D721Med (cell line): ENCODE results near the gene TSC22D4.
"Not testable (repeated sequence)": the region's sequence is repeated elsewhere in the genome, so short reads cannot be mapped to it uniquely, and the experiment has no call there.

Experiments used
- DNase-seq: peaks from one replicate; pipeline ENCODE4 v3.0.0; 2011; ENCODE audit warnings: low spot score; ENCODE audit not compliant: insufficient read length
- FAIRE-seq: peaks from 2 replicates; lab custom pipeline; 2011; peaks lifted over from hg19 to GRCh38; lab: Jason Lieb, UNC
- TF ChIP-seq, protein P1 (sequence below): IDR thresholded peaks from 2 replicates; pipeline ENCODE4 v1.5.1; 2012; ENCODE audit warnings: mild to moderate bottlenecking, control low read depth; ENCODE audit not compliant: insufficient read depth; ENCODE audit errors: missing control alignments

Gene TSC22D4

DNA sequence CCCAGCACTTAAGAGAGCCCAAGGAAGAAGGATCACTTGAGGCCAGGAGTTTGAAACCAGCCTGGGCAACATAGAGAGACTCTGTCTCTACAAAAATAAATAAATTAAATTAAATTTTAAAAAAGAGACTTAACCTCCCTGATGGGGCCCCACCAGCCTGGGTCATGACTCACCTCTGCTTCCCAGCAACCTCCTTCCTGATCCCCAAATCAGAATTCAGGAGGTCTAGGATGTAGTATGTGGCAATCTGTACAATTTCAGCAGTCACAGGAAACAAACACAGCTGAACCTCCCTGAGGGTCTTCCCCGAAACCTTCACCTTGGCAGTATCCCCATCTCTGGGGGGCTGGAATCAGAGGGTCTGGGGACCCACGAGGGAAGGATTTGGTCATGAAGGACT is 33.0 kb downstream of the TSC22D4 start:
- no peak for FAIRE-seq
- TF ChIP-seq, protein P1, sequence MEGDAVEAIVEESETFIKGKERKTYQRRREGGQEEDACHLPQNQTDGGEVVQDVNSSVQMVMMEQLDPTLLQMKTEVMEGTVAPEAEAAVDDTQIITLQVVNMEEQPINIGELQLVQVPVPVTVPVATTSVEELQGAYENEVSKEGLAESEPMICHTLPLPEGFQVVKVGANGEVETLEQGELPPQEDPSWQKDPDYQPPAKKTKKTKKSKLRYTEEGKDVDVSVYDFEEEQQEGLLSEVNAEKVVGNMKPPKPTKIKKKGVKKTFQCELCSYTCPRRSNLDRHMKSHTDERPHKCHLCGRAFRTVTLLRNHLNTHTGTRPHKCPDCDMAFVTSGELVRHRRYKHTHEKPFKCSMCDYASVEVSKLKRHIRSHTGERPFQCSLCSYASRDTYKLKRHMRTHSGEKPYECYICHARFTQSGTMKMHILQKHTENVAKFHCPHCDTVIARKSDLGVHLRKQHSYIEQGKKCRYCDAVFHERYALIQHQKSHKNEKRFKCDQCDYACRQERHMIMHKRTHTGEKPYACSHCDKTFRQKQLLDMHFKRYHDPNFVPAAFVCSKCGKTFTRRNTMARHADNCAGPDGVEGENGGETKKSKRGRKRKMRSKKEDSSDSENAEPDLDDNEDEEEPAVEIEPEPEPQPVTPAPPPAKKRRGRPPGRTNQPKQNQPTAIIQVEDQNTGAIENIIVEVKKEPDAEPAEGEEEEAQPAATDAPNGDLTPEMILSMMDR: no peak
- no peak for DNase-seq

DNA sequence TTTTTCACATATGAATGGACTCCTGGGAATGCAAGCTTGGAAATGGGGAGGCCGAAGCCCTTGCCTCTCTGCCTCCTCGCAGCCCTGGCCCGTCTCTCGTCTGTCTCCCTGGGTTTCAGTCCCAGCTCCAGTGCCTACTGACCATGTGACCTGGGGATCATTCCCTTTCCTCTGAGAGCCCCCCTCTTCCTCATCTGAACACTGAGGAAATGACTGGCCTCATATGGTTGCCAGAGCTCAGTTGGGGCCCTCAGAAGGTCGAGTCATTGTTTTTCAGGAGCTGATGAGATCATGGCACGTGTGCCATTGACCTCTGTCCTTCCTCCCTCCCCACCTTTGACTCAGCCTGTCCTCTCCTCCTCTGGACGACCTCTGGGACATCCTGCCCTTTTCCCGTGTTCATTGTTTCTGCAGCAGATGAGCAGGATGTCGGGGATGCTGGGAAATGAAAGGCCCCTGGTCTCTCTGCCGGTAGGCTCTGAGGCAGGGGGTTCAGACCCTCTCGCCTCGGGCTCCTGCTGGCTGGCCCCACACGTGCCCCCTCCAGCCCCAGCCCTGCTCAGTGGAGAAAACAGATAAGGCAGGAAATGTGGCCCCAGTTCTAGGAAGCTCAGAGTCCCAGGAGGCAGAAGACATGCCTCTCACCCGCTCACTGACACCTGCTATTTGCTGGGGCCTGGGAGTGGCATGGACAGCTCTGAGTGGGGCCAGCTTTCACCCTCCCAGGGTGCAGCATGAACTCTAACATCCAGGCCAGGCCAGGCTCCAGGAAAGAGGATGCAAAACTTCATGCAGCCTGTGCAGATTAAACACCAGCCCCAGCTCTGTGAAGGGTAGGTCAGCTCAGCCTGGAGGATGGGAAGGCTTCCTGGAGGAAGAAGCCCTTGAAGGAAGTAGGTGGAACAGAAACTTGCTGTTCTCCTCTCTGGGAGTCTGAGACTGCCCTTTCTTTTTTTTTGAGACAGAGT is 34.4 kb downstream of the TSC22D4 start:
- FAIRE-seq: no peak
- TF ChIP-seq, protein P1: no peak
- DNase-seq: no peak

GRCh38 chr7:100443096-100443840 is 35.7 kb downstream of the TSC22D4 start:
- DNase-seq: no peak
- FAIRE-seq: no peak
- TF ChIP-seq, protein P1: no peak

DNA sequence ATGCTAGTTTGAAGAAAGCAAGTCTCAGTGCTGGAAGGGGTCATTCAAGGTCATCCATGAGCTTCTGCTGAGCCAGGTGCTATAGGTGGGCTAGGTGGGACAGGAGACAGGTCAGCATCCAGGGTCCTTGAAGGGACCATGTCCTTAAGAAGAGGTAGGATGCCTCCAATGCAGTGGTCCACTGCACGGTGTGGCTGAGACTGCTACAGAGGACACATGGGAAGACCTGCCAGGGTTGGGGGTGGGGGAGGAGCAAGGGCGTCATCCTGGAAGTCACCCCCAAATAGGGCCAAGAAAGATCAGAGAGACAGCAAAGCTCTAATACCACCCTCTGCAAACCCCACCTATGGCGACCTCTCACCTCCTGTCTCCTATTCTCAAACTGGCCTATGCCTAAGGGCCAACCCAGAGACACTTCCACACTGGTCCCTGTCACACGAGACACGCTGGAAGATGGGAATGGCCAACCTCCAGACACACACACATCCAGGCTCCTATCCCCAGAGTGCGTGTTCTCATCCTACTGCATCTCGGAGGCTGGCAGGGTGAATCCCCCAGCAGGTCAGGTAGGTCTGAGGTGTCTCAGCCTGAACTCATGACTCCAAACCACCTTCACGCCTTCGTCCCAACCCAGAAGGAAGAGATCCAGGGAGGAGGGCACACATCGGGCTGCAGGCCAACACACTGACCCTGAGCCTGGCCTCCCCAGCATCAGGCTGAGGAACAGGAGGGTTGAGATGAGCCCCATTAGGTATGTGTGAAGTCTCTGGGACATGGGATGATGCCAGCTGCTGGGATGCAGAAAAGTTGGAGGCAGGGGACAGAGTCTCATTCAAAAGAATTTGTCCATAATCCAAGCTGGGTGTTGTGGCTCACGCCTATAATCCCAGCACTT is 37.1 kb downstream of the TSC22D4 start:
- DNase-seq (no peak), FAIRE-seq (no peak)
- TF ChIP-seq, protein P1: no peak

- FAIRE-seq, DNase-seq: not testable (repeated sequence)
These were observed 39.8 kb downstream of the TSC22D4 start for GRCh38 chr7:100439244-100439643.

GRCh38 chr7:100438731-100439130 is 40.3 kb downstream of the TSC22D4 start:
- FAIRE-seq, DNase-seq: not testable (repeated sequence)

- FAIRE-seq (no peak), DNase-seq (no peak)
- TF ChIP-seq, protein P1: no peak
These were observed 40.8 kb downstream of the TSC22D4 start for GRCh38 chr7:100438172-100438571.
